HG03108 (cell line): ENCODE data around the gene FRS2.
A peak's percentile ranks its signal among the peaks of the same experiment; 100 is the strongest.

ENCODE experiments used
- ATAC-seq: cut with Tn5 transposase; IDR thresholded peaks from one replicate; pipeline ENCODE4 v1.9.1; 2021; ENCODE audit warnings: moderate library complexity; ENCODE audit not compliant: unreplicated experiment

FRS2 gene

DNA sequence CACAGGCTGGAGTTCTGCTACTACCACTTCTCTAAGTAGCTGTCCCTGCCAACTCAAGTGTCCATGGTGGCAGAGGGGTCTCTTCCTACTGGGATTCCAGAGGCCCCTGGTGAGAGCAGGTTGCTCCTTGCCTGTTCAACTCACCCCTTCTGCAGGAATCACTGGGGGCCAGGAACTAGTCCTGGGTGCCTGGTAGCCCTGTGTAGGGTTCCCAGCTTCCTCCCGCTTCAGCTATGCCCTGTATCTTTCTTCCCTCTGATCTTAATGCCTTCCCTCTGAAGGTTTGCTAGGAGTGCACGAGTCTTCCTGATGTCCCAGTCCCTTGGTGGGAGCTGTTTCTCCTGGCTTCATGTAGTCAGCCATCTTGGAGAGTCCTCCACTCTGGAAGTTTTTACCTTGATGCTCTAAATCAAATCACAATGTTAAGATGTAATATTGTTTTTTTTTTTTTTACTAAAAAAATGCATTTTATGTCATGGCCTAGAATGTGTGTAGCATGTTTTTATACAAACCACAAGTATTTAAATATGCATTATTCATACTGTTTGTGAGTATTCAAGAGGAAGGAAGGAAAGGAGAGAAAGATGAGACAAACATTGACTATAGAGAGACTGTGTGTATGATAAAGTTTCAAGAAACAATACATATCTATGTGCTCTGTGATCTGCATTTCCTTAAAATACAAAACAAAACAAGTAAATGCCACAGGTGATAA, 54.7 kb downstream of the FRS2 start:
- no peak for ATAC-seq

DNA sequence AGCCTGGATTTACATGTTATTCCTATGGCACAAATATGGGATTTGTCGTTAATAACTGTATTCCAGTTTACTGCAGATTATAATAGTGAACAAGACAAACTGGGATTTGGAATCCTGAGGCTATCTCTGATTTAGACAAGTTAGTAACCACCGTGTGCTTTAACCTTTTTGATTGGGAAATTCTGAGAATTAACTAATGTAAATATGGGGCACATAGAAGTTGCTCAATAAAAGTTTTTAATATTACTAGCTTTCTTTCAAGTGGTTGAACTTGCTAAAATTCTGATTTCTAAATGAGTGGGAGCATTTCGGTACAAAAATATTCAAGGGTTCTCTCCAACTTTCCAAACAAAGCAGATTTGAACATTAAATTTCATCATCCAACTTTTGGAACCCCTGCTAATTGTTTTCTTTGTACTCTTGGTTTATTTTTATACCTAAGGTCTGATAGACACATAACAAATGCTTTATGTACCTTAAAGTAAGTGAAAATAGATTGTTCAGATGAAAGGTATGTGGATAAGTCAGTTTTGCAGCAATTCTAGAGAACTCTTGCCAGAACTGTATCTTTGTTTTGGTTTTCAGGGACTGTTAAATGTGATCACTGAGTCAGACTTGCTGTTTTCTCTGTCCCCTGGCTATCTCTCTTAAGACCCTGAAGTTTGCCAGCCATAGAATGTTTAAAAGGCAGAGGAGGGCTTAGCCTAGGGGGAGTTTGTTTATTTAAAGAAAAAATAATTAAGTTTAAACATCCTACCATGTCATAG, 57.5 kb downstream of the FRS2 start:
- no peak for ATAC-seq

DNA sequence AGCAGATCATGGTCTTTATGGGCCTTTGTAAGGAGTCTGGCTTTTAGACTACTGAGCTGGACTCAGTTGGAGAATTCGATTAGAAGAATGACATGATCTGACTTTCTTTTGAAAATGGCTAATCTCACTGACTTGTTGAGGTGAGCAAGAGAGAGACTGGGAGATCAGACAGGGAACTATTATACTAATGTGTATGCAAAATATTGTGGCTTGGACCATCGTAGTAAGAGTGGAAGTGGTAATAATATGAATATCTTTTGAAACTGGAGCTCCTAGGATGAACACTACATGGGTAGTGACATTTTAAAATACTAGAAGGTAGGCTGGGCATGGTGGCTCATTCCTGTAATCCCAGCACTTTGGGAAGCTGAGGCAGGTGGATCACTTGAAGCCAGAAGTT, 58.8 kb downstream of the FRS2 start:
- ATAC-seq: no peak

DNA sequence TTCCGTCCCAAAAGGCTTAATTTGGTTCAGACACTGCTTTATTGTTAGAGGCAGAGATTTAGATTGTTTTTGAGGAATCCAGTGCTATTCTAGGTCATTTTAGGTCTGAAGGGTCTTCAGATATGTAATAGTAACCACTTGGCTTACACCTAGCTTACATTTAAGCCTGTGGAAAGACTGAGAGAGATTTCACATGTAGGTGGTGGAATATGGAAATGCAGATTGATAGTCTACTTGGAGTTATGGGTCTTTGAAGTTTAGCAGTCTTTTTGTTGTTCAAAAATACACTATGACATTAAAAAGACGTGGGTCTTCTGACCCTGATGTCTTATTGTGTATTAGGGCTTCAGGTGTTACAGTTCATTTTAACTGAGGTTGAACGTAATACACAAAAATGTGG, 63.7 kb downstream of the FRS2 start:
- no peak for ATAC-seq

DNA sequence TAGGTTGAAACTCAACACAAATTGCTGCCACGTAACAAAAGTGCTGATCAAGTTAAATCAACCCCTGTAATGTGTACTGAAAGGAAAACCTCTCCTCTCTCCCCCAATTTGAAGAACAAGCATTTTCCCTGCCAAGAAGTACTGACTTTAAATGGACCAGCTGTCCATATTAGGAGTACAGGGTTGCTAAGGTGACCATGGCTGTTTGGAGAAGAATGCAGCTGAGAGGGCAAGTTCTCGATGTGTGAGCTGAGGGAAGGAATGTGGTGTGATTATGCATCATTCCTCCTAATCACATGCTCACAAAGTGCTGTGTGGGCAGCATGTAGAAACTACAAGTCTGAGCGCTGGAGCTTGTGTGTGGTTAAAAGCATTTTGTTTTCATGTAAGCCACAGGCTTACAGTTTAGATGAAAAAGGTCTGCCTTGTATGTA, 64.2 kb downstream of the FRS2 start:
- ATAC-seq: peak; percentile 69

DNA sequence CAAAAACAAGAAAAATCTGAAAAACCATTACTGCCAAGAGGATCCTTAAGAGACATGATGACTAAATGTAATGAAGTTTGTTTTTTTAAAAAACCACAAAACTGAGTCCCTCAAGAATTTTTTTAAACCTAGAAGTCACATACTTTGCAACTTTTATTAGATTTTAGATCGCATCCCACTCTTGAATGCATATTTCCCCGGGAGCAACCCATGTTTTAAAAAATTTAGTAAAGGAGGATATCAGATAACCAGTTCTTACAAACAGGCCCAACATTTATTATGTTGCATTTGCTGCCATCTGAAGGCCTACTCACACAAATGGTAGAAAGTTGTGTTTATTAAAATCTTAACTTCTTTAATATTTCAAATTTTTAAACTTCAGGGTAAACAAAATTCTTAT, 70.8 kb downstream of the FRS2 start:
- ATAC-seq: no peak

DNA sequence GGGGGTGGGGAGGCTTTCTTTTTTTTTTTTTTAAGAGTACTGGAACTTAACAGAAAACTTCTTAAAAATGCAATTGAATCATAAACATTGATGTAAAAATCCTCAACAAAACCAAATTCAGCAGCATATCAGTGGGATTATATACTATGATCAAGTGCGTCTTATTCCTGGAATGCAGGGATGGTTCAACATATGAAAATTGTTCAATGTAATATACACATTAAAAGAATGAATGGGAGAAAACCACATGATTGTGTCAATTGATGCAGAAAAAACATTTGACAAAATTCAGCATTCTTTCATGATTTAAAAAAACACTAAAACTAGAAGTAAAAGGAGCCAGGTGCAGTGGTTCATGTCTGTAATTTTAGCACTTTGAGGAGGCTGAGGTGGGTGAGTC, 73.9 kb downstream of the FRS2 start:
- ATAC-seq: no peak

DNA sequence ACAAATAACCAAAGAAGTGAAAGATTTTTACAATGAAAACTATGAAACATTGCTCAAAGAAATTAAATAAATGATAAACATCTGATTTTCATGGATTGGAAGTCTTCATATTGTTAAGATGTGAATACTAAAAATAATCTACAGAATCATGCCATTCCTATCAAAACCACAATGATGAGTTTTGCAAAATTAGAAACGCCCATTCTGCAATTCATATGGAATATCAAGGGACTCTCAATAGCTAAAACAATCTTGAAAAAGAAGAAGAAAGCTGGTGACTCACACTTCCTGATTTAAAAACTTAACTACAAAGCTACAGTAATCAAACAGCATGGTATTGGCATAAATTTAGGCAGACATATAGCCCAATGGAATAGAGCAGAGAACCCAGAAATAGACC, 74.9 kb downstream of the FRS2 start:
- no peak for ATAC-seq

DNA sequence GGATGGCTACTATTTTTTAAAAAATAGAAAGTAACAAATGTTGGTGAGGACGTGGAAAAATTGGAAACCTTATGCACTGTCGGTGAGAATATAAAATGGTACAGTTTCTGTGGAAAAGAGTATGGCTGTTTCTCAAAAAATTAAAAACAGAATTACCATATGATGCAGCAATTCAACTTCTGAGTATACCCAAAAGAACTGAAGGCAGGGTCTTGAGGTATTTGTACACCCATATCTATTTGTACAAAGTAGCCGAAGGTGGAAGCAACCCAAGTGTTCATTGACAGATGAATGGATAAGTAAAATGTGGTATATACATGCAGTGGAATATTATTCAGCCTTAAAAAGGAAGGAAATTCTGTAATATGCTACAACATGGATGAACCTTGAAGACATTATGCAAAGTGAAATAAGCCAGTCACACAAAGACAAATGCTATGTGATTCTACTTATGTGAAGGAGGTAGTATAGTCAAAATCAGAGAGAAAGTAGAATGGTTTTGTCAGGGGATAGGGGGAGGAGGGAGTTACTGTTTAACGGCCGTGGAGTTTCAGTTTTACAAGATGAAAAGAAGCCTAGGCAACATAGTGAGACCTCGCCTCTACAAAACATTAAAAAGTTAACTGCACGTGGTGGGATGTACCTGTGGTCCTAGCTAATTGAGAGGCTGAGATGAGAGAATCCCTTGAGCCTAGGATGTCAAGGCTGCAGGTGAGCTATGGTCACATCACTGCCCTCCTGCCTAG, 76.7 kb downstream of the FRS2 start:
- peak; percentile 67 for ATAC-seq

DNA sequence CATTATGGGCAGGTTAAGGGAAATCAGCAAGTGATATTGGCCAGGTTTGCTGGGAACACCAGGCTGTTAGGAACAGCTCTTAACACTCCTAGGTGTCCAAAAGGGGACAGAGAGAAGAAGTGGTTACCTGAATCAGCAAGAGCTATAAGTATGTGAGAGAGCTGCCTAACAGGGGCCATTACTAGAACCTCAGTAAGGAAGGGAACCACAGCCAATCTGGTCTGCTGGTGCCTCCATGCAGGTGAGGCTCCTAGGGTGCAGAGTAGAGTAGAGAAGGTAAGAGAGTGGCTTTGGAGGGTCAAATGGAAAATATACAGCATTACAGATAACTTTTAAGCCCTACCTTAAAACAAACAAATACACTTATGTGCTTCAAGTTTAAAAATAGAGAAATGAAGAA, 78.5 kb downstream of the FRS2 start:
- ATAC-seq: no peak

DNA sequence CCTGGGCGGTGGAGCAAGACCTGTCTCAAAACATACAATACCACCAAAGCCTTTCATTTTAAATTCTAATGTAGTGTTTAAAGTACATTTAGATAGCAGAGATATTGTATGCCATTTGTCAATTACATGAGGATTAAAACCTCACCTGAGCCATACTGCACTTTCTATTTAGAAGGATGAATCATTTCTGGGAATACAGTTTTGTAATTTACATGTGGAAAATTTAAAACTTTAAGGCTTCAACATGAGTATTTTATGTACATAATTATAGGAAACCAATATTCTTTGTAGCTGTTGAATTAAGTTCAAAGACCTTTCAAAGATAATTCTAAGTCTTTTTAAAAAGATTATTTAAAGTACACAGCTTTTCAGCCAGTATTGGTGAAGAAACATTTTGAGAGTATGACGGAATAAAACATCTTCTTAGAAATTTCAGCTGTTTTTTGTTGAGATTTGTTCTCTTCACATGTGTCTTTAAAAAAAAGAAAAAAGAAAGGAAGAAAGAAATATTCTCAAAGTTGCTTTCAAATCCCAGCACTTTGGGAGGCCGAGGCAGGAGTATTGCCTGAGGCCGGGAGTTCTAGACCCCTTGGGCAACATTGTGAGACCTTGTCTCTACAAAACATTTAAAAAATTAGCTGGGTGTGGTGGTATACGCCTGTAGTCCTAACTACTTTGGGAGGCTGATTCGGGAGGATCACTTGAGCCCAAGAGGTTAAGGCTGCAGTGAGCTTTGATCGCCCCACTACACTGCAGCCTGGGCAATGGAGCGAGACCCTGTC, 80.6 kb downstream of the FRS2 start:
- ATAC-seq: no peak

DNA sequence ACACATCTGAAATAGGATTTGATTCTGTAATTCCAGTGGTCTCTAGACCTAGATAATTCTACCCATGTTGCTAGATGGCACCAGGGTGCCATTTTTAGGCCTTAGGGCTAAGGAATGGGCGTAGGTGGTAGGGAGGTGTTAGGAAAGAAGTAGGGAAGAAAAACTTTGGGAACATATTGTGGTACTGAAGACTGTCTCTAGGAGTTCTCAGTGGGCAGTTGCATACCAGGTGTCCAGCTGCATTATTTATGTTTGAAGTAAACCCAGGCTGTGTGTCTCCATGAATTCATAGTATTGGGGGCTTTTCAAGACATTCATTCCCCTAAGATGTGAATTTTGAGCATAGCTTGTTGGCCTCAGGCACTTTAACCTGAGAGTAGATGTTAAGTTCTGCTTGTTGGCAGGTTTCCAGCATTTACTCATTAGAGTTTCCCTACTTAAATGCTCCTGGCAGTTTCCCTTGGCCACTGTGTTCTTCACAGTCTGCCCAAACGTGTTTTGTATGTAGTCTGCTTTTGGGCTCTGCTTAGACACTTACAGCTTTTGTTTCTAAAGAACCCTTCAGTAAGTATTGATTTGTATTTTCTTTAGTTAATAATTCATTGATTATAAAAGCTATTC, 83.5 kb downstream of the FRS2 start:
- no peak for ATAC-seq

DNA sequence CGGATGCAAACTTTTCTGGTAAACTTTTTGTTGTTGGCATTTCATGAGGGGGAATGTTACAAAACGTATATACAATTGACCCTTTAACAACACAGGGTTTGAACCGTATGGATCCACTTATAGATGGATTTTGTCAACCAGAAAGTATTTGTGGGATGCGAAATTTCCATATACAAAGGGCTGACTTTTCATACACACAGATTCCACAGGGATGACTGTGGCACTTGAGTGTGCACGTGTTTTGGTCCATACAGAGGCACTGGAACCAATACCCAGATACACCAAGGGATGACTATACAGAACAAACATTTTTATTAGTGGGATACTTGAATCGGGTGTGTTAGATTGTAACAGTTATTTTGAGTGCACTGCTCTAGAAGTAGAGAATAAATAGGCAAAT, 85.3 kb downstream of the FRS2 start:
- no peak for ATAC-seq

DNA sequence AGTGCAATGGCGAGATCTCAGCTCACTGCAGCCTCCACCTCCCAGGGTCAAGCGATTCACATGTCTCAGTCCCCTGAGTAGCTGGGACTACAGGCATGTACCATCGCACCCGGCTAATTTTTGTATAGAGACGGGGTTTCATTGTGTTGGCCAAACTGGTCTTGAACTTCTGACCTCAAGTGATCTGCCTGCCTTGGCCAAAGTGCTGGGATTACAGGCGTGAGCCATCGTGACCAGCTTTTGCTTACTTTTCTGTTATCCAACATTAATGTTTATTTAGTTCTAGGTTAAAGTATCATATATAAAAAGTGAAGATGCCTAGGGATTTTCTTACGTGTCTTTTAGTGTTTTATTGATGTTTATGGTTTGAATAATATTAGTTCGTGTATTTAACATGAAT, 86.2 kb downstream of the FRS2 start:
- no peak for ATAC-seq

DNA sequence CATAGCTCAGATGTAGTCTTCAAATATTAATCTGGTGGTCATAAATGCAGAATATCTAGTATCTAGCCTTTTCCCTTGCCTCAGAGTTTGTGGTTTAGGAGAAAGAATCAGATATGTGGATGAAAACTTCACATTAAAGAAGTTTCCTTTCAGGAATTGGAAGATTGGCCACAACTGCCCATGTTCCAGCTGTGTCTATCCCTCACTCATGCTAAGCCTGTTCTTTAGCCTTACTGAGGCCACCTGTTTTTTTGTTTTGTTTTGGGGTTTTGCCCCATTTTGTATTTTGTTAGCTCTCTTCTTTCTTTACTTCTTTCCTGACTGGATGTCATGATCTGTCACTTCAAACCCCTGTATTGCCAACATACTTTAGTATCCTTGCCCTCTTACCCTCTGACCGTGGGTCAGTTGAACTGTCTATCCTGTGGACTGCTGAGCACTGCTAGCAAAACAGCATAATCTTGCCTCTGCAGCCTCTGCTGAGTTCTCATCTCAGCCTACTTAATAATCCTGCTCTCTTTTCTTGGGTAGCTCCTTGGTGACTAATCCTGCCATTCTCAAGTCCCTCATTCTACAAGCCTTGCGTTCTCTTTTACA, 93.1 kb downstream of the FRS2 start:
- no peak for ATAC-seq

DNA sequence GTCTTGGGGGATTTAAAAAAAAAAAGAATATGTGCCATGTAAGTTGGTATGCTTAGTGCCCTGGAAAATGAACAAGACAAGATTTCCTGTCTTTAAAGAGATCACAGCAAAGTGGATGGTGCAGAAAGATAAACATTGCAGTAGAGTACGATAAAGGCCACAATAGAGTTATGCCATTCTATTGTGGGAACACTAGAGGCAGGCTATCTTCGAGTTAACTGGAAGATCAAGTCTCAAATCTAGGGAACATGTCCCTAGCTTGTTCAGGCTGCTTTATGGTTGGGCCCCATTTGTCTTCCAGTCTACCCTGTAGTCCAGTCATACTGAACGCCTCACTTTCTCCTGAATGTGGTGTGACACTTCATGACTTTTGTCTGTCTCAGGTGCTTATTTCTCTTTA, 96.4 kb downstream of the FRS2 start:
- no peak for ATAC-seq

DNA sequence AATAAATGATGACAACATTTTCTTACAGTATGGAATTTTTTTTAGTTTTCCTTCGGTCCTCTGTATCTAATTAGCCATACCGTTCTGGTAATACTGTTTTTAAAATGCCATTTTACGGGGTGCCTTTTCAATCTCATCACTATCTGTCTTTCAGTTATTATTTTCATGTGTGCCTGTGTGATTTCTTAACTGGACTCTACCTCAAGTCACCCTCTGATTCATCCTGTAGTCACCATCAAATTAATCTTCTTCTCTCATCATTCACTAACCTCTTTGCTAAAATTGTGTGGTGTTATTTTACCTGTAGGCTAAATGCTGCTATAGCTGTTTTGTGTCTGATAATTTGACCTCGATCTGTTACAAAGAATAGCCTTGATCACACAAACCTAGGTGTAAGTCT, 99.0 kb downstream of the FRS2 start:
- ATAC-seq: no peak

DNA sequence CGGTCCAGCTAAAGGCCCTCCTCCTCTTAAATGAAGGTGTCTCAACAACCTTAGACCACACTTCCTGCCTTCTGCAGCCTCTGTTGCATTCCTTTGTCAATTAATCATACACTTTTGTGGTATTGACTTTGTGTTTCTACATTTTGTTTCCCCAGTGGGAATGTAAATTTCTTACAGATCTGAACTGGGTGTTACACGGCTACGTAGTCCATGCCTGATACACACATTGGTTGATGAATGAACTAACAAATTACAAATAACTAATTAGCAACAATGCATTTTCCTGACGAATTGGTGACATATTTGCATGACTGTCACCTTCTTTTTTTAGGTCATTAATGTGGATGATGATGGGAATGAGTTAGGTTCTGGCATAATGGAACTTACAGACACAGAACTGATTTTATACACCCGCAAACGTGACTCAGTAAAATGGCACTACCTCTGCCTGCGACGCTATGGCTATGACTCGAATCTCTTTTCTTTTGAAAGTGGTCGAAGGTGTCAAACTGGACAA, 99.9 kb downstream of the FRS2 start:
- ATAC-seq: no peak

DNA sequence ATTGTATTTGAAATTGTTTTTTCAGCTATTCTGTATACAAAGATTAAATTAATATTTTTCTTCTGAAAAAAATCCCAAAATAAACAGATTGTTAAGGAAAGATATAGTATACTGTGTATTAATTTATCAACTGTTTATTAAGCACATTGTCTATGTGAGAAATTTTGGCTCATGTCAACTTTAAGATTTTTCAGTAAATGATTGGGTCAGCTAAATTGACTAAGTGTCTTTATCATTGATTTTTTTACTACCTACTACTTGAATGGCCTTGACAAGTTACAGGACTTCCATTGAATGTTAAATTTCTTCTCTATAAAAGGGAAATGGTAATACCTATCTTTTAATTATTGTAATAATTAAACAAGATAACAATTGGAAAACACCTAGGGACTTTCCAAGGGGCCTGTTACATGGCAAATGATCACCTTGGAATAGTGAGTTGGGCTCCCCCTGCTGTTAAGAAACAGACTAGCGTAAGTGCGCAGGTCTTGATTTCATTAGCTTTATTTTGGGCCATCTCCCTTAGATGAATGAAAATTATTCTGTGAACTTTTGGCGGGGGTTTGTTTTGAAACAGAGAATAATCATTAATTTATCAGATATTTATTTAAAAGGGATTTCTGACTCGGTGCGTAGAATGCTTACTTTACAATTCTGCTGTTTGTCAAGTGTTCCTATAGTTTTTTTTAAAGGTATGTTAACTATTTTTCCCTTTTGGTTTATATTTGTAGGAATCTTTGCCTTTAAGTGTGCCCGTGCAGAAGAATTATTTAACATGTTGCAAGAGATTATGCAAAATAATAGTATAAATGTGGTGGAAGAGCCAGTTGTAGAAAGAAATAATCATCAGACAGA, 100.6 kb downstream of the FRS2 start:
- no peak for ATAC-seq
